Measurements from ENCODE around the gene INPP5D.

- TF ChIP-seq CTCF (IDR thresholded peaks at IDR 0.05; ENCODE audit: low read length), result no peak
- TF ChIP-seq EZH2 (IDR thresholded peaks at IDR 0.05; ENCODE audit: borderline replicate concordance, low read length), result no peak
Measured at GRCh38 chr2:233168445-233168844, 108.3 kb downstream of the INPP5D start.

All from OCI-LY1 (cell line).